HepG2 (cell line): Measurements from ENCODE around the gene TM4SF18. TPM values are rescaled to one million over a fixed set of nuclear protein-coding genes. Genes with fewer than 3 reads are reported as not detected.

Source experiments
- CEBPG ChIP-seq: IDR thresholded peaks from 2 replicates; pipeline ENCODE4 v1.6.1; 2016
- FOSL2 ChIP-seq: sonication (generic); formaldehyde crosslinking; IDR thresholded peaks from 2 replicates; pipeline ENCODE4 v1.4.0; 2020; ENCODE audit warnings: missing genetic modification reagents
- GABPB1 ChIP-seq: IDR thresholded peaks from 2 replicates; pipeline ENCODE4 v1.6.1; 2016; ENCODE audit warnings: mild to moderate bottlenecking, missing genetic modification reagents, moderate library complexity, missing compliant biosample characterization
- HDAC2 ChIP-seq: sonication (generic); formaldehyde crosslinking; IDR thresholded peaks from 2 replicates; pipeline ENCODE4 v1.4.0; 2020; ENCODE audit warnings: missing genetic modification reagents
- KDM1A ChIP-seq: IDR thresholded peaks from 2 replicates; pipeline ENCODE4 v1.6.1; 2016; ENCODE audit warnings: missing compliant biosample characterization
- KLF11 ChIP-seq: IDR thresholded peaks from 2 replicates; pipeline ENCODE4 v1.6.1; 2016; ENCODE audit warnings: missing compliant biosample characterization
- MED1 ChIP-seq: sonication (generic); formaldehyde crosslinking; IDR thresholded peaks from 2 replicates; pipeline ENCODE4 v1.4.0; 2020; ENCODE audit warnings: missing genetic modification reagents
- RXRB ChIP-seq: IDR thresholded peaks from 2 replicates; pipeline ENCODE4 v1.6.1; 2016; ENCODE audit warnings: borderline replicate concordance, missing genetic modification reagents, missing compliant biosample characterization
- SOX6 ChIP-seq, 2 experiments: fragments of 450-650 bp in 1 of 2; sonication (generic) in 1 of 2; formaldehyde crosslinking in 1 of 2; IDR thresholded peaks; 2 replicates each; pipeline versions ENCODE4 v1.4.0 to v1.6.1; 2017 to 2020; ENCODE audit warnings: antibody characterized with exemption in 1 of 2, mild to moderate bottlenecking in 1 of 2, missing genetic modification reagents in 1 of 2
- SRSF4 ChIP-seq: fragments of 200-400 bp; formaldehyde crosslinking; IDR thresholded peaks from one replicate; pipeline ENCODE4 v1.6.1; 2018; ENCODE audit warnings: mild to moderate bottlenecking, low read depth, low read length, moderate library complexity; ENCODE audit not compliant: poor library complexity, severe bottlenecking
- SRY ChIP-seq: sonication (generic); formaldehyde crosslinking; IDR thresholded peaks from 2 replicates; pipeline ENCODE4 v1.8.0; 2022; ENCODE audit warnings: mild to moderate bottlenecking, missing genetic modification reagents
- TARDBP ChIP-seq: sonication (generic); formaldehyde crosslinking; IDR thresholded peaks from 2 replicates; pipeline ENCODE4 v1.8.0; 2022; ENCODE audit warnings: mild to moderate bottlenecking, missing genetic modification reagents
- TEAD3 ChIP-seq: optimal IDR thresholded peaks from 2 replicates; pipeline ENCODE3; 2016; ENCODE audit warnings: borderline replicate concordance
- ZFP1 ChIP-seq: IDR thresholded peaks from 2 replicates; pipeline ENCODE4 v1.6.1; 2016
- ZNF224 ChIP-seq: sonication (generic); formaldehyde crosslinking; IDR thresholded peaks from 2 replicates; pipeline ENCODE4 v1.5.0; 2020; ENCODE audit warnings: mild to moderate bottlenecking, missing genetic modification reagents
- ZNF30 ChIP-seq: sonication (generic); formaldehyde crosslinking; IDR thresholded peaks from 2 replicates; pipeline ENCODE4 v1.5.0; 2020; ENCODE audit warnings: mild to moderate bottlenecking, missing genetic modification reagents
- ZNF569 ChIP-seq: sonication (generic); formaldehyde crosslinking; IDR thresholded peaks from 2 replicates; pipeline ENCODE4 v1.5.0; 2020; ENCODE audit warnings: mild to moderate bottlenecking, missing genetic modification reagents, moderate library complexity, borderline replicate concordance
- ZSCAN21 ChIP-seq: sonication (generic); formaldehyde crosslinking; IDR thresholded peaks from 2 replicates; pipeline ENCODE4 v1.8.0; 2022; ENCODE audit warnings: mild to moderate bottlenecking, missing genetic modification reagents, moderate library complexity, borderline replicate concordance
- ZSCAN22 ChIP-seq: sonication (generic); formaldehyde crosslinking; IDR thresholded peaks from 2 replicates; pipeline ENCODE4 v1.4.0; 2020; ENCODE audit warnings: mild to moderate bottlenecking, missing genetic modification reagents
- ZSCAN29 ChIP-seq: sonication (generic); formaldehyde crosslinking; conservative IDR thresholded peaks from 2 replicates; pipeline ENCODE4 v1.4.0; 2020; ENCODE audit warnings: mild to moderate bottlenecking, missing genetic modification reagents
- ZSCAN30 ChIP-seq: sonication (generic); formaldehyde crosslinking; IDR thresholded peaks from 2 replicates; pipeline ENCODE4 v1.5.0; 2020; ENCODE audit warnings: mild to moderate bottlenecking, missing genetic modification reagents
- polyA plus RNA-seq, 8 experiments: library from polyadenylated mRNA; depleted of rRNA in 3 of 8; stranded (reverse) in 7 of 8; unstranded in 1 of 8; fragments of >200 nt; fragmentation: Illumina TruSeq in 4 of 8; extraction: Trizol in 4 of 8; gene quantifications; 2 replicates each; pipeline versions ENCODE4 v1.2.1 to v1.2.3, GENCODE V29; 2011 to 2016; ENCODE audit warnings: low read depth in 4 of 8, missing spikeins in 1 of 8, mixed read lengths in 1 of 8; ENCODE audit not compliant: insufficient read depth in 1 of 8
- total RNA-seq, 5 experiments: library from RNA; depleted of rRNA; stranded (reverse); fragments of >200 nt; fragmentation: Illumina TruSeq; extraction: Trizol; gene quantifications; 2 replicates each; pipeline ENCODE4 v1.2.3, GENCODE V29; 2016; ENCODE audit warnings: low read depth in 1 of 5
- TF ChIP-seq, protein P1 (sequence below): sonication (generic); formaldehyde crosslinking; IDR thresholded peaks from 2 replicates; pipeline ENCODE4 v1.5.0; 2020; ENCODE audit warnings: mild to moderate bottlenecking, missing genetic modification reagents, moderate library complexity
- TF ChIP-seq, protein P2 (sequence below): sonication (generic); formaldehyde crosslinking; IDR thresholded peaks from 2 replicates; pipeline ENCODE4 v1.4.0; 2020; ENCODE audit warnings: missing genetic modification reagents
- TF ChIP-seq, protein P3 (sequence below): sonication (generic); formaldehyde crosslinking; IDR thresholded peaks from 2 replicates; pipeline ENCODE4 v1.5.0; 2020; ENCODE audit warnings: mild to moderate bottlenecking, missing genetic modification reagents

The TM4SF18 gene
- total and polyA plus RNA-seq, 2 of the 13 experiments (the other 11 are each of a cell fraction or from before 2014, with no cell fraction given): 0.15 TPM; not detected in 1

DNA sequence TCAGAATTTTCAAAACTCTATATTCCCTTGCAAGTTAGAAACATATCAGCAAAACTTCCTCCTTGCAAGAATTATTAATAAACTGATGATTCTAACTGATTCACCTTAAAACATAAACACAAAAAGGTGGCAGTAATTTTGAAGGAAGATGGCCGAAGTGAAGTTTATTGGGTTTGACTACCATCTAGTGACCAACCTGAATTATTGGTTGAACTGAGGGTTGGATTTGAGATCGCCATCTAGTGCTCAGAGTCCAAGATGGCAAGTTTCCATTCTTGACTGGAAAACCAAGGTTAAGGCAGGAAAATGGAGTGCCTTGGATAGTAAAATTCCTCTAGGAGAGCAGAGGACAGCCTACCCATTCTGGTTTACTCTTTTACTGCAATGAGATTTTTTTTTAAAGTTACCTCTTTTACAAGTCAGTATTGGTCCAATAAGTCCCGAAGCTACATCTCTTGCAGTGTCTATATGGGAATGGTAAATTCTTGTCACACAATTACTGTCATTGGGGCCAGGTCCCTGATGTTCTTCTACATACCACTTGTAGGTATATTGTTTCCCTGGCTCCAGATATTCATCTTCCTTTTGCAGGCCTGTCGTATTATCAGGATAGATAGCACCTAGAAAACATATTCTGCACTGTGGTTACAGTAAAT lies 60.2 kb downstream of the TM4SF18 start (continued):
- TF ChIP-seq, protein P1, sequence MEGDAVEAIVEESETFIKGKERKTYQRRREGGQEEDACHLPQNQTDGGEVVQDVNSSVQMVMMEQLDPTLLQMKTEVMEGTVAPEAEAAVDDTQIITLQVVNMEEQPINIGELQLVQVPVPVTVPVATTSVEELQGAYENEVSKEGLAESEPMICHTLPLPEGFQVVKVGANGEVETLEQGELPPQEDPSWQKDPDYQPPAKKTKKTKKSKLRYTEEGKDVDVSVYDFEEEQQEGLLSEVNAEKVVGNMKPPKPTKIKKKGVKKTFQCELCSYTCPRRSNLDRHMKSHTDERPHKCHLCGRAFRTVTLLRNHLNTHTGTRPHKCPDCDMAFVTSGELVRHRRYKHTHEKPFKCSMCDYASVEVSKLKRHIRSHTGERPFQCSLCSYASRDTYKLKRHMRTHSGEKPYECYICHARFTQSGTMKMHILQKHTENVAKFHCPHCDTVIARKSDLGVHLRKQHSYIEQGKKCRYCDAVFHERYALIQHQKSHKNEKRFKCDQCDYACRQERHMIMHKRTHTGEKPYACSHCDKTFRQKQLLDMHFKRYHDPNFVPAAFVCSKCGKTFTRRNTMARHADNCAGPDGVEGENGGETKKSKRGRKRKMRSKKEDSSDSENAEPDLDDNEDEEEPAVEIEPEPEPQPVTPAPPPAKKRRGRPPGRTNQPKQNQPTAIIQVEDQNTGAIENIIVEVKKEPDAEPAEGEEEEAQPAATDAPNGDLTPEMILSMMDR (CRISPR knock-in tag): peak; percentile 96
- no peak for TF ChIP-seq ZSCAN21
- no peak for TF ChIP-seq SRY (CRISPR knock-in tag)
- no peak for TF ChIP-seq ZNF30
- TF ChIP-seq HDAC2: peak; percentile 44; the same call in 1 of the 2 replicates
- TF ChIP-seq ZNF569 (CRISPR knock-in tag): no peak
- no peak for TF ChIP-seq SOX6 (IDR thresholded peaks at IDR 0.05)
- TF ChIP-seq SOX6 (CRISPR knock-in tag; IDR thresholded peaks at IDR 0.05): peak; percentile 55; the same call in 1 of the 2 replicates
- TF ChIP-seq FOSL2 (CRISPR knock-in tag): peak; percentile 28; the same call in 1 of the 2 replicates
- TF ChIP-seq, protein P2, sequence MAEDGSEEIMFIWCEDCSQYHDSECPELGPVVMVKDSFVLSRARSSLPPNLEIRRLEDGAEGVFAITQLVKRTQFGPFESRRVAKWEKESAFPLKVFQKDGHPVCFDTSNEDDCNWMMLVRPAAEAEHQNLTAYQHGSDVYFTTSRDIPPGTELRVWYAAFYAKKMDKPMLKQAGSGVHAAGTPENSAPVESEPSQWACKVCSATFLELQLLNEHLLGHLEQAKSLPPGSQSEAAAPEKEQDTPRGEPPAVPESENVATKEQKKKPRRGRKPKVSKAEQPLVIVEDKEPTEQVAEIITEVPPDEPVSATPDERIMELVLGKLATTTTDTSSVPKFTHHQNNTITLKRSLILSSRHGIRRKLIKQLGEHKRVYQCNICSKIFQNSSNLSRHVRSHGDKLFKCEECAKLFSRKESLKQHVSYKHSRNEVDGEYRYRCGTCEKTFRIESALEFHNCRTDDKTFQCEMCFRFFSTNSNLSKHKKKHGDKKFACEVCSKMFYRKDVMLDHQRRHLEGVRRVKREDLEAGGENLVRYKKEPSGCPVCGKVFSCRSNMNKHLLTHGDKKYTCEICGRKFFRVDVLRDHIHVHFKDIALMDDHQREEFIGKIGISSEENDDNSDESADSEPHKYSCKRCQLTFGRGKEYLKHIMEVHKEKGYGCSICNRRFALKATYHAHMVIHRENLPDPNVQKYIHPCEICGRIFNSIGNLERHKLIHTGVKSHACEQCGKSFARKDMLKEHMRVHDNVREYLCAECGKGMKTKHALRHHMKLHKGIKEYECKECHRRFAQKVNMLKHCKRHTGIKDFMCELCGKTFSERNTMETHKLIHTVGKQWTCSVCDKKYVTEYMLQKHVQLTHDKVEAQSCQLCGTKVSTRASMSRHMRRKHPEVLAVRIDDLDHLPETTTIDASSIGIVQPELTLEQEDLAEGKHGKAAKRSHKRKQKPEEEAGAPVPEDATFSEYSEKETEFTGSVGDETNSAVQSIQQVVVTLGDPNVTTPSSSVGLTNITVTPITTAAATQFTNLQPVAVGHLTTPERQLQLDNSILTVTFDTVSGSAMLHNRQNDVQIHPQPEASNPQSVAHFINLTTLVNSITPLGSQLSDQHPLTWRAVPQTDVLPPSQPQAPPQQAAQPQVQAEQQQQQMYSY: no peak
- peak; percentile 62 for TF ChIP-seq TEAD3 (CRISPR knock-in tag)
- no peak for TF ChIP-seq ZSCAN22 (CRISPR knock-in tag)
- TF ChIP-seq ZSCAN29 (CRISPR knock-in tag): no peak
- 0 out of 2 replicates have a peak, but pooled peaks have one; percentile 42 for TF ChIP-seq KLF11 (CRISPR knock-in tag)
- TF ChIP-seq RXRB (CRISPR knock-in tag): peak; percentile 52; the same call in 1 of the 2 replicates
- TF ChIP-seq CEBPG (CRISPR knock-in tag): peak; percentile 36; the same call in 1 of the 2 replicates
- TF ChIP-seq, protein P3, sequence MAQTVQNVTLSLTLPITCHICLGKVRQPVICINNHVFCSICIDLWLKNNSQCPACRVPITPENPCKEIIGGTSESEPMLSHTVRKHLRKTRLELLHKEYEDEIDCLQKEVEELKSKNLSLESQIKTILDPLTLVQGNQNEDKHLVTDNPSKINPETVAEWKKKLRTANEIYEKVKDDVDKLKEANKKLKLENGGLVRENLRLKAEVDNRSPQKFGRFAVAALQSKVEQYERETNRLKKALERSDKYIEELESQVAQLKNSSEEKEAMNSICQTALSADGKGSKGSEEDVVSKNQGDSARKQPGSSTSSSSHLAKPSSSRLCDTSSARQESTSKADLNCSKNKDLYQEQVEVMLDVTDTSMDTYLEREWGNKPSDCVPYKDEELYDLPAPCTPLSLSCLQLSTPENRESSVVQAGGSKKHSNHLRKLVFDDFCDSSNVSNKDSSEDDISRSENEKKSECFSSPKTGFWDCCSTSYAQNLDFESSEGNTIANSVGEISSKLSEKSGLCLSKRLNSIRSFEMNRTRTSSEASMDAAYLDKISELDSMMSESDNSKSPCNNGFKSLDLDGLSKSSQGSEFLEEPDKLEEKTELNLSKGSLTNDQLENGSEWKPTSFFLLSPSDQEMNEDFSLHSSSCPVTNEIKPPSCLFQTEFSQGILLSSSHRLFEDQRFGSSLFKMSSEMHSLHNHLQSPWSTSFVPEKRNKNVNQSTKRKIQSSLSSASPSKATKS (CRISPR knock-in tag): no peak
- TF ChIP-seq ZFP1 (CRISPR knock-in tag): 0 out of 2 replicates have a peak, but pooled peaks have one; percentile 66
- TF ChIP-seq ZSCAN30 (CRISPR knock-in tag): no peak
- no peak for TF ChIP-seq ZNF224 (CRISPR knock-in tag)
- peak; percentile 51; the same call in 1 of the 2 replicates for TF ChIP-seq TARDBP (CRISPR knock-in tag)
- no peak for TF ChIP-seq SRSF4
- TF ChIP-seq GABPB1 (CRISPR knock-in tag): no peak
- no peak for TF ChIP-seq KDM1A (CRISPR knock-in tag)
- peak; percentile 53 for TF ChIP-seq MED1 (CRISPR knock-in tag)
